NCI-H345 treated with DMSO at 0.1 percent for 48 hours (cell line): Measurements from ENCODE around the gene LMX1A.

Experiments
- DNase-seq: peaks from one replicate; lab custom pipeline; 2025; ENCODE audit not compliant: unreplicated experiment; lab: John Stamatoyannopoulos, UW

Gene LMX1A

DNA sequence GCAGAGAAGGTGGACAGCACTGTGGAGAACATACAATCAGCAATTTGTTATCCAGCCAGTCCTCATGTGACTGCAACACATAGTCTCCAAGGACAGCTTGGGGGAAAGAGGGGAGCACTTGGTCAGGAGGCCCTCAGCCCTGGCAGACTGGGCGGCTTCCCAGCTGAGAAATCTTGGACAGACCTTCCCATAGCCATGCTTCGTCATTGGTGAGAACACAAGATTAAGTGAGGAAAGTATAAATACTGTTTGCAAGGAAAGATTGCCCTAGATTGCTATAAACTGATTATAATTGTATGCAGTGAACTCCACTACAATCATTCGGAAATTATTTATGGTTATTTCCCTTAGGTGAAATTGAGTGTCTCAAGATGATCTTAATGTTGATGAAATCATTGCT is 131.5 kb downstream of the LMX1A start:
- DNase-seq = no peak

GRCh38 chr1:165224504-165224903 is 132.0 kb downstream of the LMX1A start:
- DNase-seq = no peak

DNA sequence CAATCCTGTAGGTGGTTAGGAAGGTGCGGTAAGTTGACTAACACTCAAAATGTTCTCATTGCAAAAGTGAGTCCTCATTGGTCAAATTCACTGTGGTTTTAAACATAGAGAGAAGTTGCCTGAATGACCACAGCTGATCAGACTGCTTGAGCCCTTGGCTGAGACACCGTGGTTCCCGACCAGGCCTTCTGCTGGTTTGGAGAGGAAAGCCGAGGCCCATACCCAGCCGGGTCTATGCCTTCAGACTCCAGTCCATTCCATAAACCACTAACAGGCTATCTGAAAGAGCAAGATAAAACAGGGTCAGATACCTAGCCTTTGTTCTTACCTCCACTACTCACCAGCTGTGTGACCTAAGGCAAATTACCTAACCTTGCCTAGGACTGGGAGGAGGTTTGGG is 133.9 kb downstream of the LMX1A start:
- no peak for DNase-seq

DNA sequence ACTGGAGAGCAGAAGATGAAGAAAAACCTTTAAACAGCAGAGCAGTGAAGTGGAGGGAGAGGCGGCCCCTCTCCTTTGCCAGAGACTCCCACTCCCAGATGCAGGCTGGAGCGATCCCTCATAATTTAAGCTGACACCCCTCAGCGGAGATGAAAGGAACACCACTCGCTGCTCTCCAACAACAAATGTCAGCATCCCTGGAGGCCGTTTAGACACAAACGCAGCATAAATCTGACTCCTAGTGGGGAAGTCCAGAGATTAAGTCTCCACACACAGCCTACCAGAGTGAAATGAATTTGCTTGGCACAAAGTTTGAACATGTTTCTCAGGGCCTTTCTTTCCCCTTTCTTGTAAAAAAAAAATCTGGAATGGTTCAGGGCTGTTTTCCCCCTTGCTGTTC is 137.8 kb downstream of the LMX1A start:
- DNase-seq = peak; percentile 17

DNA sequence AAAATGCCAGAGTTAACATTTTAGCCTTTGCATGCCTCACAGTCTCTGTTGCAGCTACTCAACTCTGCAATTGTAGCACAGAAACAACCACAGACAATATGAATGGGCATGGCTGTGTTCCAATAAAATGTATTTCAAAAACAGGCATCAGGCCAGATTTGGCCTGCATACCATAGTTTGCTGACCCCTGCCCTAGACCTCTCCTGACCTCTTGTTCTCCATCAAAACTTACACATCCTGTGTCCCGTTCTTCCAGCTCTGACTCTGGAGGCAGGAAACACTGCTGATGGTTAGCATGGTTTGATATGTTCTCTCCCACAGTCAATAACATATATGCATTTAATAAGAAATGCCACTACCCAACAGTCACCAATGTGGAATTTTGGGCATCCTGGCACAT is 138.6 kb downstream of the LMX1A start:
- DNase-seq = no peak

DNA sequence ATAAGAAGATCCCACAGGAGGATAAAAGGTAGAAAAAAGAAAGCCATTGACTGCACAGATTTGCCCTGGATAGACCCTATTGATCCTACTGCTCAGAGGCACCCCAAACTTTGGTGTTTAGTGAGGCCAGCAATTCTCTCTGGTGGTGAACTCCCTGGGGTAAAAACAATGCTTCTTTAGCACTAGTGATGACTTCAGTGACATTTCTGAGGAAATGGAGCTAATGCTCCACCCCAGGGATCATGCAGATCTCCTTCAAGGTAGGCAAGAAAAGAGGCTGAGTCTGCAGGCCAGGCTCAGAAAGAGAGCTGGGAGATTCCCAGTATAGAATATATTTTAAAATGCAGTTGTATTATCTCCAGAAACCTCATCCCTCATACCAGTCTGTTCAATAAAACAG is 140.3 kb downstream of the LMX1A start:
- DNase-seq = no peak

- DNase-seq = no peak
Observed at GRCh38 chr1:165215676-165216075, 140.8 kb downstream of the LMX1A start.

GRCh38 chr1:165212229-165212628 is 144.3 kb downstream of the LMX1A start:
- DNase-seq = no peak

DNA sequence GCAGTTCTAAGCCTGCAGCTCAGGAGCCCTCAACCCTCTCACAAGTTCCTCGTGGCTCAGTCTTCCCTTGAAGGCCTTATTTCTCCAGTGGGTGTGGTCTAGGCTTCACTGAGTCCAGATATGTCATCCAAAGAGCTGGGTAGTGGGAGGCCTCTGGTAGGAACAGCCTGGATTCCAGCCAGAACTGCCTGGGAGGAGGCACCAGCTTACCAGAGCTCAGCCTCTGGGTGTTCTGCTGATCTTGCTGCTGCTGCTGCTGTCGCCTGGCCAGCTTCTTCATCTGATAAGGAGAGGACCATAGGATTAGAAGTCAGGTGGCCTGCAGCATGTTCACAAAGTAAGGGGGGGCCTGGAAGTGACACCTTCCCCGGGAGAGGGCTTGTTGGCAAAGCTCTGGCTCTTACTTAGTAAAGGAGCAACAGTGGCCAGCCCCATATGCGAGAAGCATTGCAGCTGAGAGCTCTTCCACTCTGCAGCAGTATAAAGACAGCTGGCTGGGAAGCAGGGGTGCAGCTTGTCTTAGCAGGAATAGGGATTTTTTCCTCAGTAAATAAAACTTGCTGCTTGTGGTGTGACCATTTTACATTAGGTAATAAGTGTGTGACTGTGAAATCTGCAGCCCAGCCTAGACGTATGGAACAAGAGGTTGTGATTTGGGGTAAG is 148.5 kb downstream of the LMX1A start:
- DNase-seq = no peak

DNA sequence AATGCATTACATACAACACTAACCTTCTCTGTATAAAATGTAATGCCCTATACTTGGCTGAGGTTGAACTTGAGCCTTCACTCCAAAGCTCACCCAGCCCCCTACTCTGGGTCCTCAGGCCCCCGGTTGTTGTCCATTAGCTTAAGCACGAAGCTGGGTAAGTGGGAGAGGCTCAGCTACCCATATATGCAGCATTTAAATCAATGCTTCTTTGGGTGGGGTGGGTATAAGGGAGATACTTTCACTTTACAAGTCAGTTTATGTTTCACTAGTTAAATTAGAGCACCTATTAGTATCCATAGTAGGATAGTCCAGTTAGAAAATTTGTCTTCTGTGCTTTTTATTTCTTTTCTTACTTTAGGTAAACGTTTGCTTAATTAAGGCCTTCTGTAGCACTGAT is 151.4 kb downstream of the LMX1A start:
- DNase-seq = no peak

GRCh38 chr1:165204548-165204947 is 152.0 kb downstream of the LMX1A start:
- DNase-seq = no peak

- no peak for DNase-seq
Observed at GRCh38 chr1:165191087-165191486, 165.4 kb downstream of the LMX1A start.

GRCh38 chr1:165189913-165190312 is 166.6 kb downstream of the LMX1A start:
- no peak for DNase-seq

GRCh38 chr1:165189011-165189410 is 167.5 kb downstream of the LMX1A start:
- DNase-seq = no peak

DNA sequence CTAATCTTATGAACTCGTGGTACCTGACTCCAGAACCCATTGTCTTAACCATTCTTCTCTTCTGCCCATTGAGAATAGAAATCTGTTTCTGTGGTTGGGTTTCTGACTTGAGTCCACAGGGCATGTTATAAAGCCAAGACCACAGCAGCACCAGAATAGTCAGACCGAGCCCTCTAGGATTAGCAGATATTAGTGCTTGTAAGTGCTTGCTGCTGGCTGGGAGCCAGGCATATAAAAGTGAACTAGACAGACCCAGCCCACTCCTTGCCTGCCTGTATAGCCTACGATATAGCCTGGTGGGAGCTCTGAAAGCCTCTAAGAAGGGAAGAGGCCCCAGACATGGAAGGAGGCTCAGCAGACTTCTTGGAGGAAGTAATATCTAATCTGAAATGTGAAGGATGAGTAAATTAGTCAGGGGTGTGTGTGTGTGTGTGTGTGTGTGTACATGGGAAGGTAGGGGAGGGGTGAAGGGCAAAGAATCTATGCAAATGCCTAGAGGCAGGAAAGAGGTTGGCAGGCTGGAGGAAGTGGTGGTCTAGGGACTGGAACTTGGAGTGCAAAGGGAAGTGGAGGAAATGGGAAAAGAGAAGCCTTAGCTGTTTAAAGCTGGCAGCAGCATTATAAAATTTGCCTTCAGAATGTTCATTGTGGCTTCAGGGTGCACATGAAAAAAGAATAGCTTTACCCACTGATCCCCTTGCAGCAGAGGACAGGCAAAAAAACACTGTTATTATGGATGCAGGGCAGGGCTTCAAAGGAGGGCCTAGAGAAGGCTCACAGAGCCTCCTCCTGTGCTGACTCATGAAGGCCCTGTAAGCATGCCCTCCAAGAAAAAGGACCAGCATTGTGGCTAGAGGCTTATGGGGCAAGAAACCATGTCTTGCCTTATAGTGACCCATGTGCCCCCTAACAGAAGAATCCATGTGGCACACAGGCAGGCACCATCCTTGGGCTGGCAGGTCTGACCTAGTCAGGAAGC is 169.2 kb downstream of the LMX1A start:
- no peak for DNase-seq

DNA sequence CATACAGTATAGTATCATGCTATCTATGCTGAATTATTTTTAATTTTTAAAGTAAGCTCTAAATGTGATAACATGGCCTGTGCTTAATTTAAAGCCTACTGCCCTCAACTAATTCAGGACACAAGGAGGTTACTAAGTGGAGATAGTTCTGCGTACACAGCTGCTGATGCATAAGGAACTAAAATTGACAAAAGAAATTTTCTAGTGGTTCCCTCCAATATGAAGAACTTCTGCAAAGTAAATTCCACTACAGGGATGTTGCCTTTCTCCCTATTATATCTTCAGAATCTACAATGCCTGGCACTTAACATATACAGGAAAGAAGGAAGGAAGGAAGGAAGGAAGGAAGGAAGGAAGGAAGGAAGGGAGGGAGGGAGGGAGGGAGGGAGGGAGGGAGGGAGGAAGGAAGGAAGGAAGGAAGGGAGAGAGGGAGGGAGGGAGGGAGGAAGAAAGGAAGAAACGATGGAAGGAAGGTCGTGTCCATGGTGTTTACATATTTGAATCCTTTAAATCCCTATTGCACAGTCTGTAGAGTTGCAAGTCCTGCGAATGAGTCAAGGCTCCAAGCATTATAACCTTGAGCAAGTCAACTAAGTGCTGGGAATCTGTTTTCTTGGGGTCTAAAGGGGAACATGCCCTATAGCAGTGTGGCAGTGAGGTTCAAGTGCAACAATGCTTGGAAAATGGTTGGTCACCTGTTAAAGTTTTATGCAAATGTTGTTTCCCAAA is 171.2 kb downstream of the LMX1A start:
- DNase-seq = no peak

GRCh38 chr1:165182975-165183374 is 173.5 kb downstream of the LMX1A start:
- DNase-seq = no peak

DNA sequence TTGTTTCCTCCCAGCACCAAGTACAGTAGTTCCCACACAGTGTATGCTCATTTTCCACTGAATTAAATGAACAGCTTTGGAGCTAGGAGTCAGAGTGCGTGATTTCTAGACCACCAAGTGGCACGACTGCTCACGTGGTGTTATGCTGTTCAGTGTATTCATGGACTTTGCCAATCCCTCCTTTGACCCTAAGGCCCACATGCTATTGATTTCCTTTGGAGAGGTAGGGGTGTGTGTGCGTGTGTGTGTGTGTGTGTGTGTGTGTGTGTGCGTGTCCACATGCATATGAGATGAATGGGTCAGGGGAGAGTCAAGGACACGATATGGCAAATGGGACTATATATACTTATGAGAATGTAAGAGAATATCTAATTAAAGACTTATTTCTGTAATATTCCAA is 177.2 kb downstream of the LMX1A start:
- DNase-seq = no peak

DNA sequence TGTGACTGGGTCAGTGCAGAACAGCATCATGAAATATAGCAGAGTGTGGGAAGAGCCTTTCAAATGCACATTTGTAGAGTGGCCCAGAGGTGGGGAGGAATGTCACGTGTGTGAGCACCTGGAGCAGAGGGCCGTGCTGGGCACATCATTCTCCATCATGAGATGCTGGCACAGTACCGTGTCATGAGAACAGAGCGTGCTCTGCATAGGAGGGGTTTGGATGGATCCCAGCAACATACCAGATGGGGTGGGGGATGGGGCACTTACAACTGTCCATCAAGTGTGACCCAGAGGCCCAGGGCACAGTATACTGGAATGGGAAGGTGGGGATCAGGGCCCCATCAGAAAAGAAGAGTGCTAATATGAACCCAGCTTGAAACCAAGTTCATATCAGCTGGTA is 182.0 kb downstream of the LMX1A start:
- DNase-seq = no peak

GRCh38 chr1:165173818-165174217 is 182.7 kb downstream of the LMX1A start:
- DNase-seq = no peak

DNA sequence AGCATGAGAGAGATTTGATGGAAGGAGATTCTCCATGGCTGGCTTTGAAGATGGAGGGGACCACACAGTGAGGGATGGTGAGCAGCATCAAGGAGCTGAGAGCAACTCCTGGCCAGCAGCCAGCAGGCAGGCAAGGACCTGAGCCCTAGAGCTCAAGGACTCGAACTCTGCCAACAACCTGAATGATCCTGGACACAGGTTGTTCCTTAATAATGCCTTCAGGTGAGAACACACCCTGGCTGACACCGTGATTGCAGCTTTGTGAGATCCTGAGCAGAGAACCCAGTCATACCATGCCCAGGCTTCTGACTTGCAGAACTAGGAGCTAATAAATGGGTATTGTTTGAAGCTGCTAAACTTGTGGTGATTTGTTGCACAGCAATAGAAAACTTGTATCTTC is 183.1 kb downstream of the LMX1A start:
- no peak for DNase-seq

- DNase-seq = no peak
Observed at GRCh38 chr1:165172666-165173065, 183.8 kb downstream of the LMX1A start.
